Uterus (tissue), 4 donors: Measurements from ENCODE around the gene STK39. TPM values are rescaled to one million over a fixed set of nuclear protein-coding genes. Genes with fewer than 3 reads are reported as not detected.

ENCODE experiments used
- DNase-seq, 2 donors: peaks; one replicate each; pipeline ENCODE4 v3.0.0-alpha.2; 2019 to 2020
- H3K27ac ChIP-seq, 2 donors: fragments of 200-600 bp; sonication (generic); 1 replicate in 1 of 2; 2 replicates in 1 of 2; pipeline ENCODE4 v1.5.1; 2016 to 2018
- H3K27me3 ChIP-seq, 2 donors: fragments of 200-600 bp; sonication (generic); one replicate each; pipeline ENCODE4 v1.5.1; 2018 to 2019; ENCODE audit warnings: control low read depth in 1 of 2
- H3K36me3 ChIP-seq, 2 donors: fragments of 200-600 bp; sonication (generic); one replicate each; pipeline ENCODE4 v1.5.1; 2019; ENCODE audit warnings: control low read depth in 1 of 2
- H3K4me1 ChIP-seq, 2 donors: fragments of 200-600 bp; sonication (generic); one replicate each; pipeline ENCODE4 v1.5.1; 2018 to 2019; ENCODE audit warnings: control low read depth in 1 of 2
- H3K4me3 ChIP-seq, 2 donors: fragments of 200-600 bp; sonication (generic); 1 replicate in 1 of 2; 2 replicates in 1 of 2; pipeline ENCODE4 v1.5.1; 2018 to 2019; ENCODE audit warnings: mild to moderate bottlenecking in 1 of 2
- H3K9me3 ChIP-seq, 2 donors: fragments of 200-600 bp; sonication (generic); one replicate each; pipeline ENCODE4 v1.5.1; 2019; ENCODE audit warnings: control low read depth in 1 of 2
- CTCF ChIP-seq, 4 experiments: fragments of 200-600 bp in 2 of 4; fragments of 450-650 bp in 2 of 4; sonication (generic) in 2 of 4; IDR thresholded peaks; one replicate each; pipeline ENCODE4 v1.5.1; 2016 to 2019; ENCODE audit warnings: antibody characterized with exemption in 4 of 4, mild to moderate bottlenecking in 2 of 4, moderate library complexity in 1 of 4
- POLR2A ChIP-seq, 2 donors: fragments of 450-650 bp; IDR thresholded peaks; one replicate each; pipeline ENCODE4 v1.6.1; 2016; ENCODE audit warnings: antibody characterized with exemption in 2 of 2, mild to moderate bottlenecking in 1 of 2, moderate library complexity in 1 of 2
- intact Hi-C: fragments of 100-400 bp; cut with DNase I; formaldehyde crosslinking; loops from one replicate; pipeline ENCODE4 v1.15.1; 2023; ENCODE audit warnings: low total_unique reads
- total RNA-seq, 4 donors: library from RNA; depleted of rRNA in 3 of 4; stranded (reverse); fragments of >200 nt in 3 of 4; gene quantifications; one replicate each; pipeline versions ENCODE4 v1.1.0 to v1.2.4, GENCODE V29; 2014 to 2023
- donor health status: DM: yes; HTN: yes; CAD: no.

Gene STK39
- total RNA-seq, 4 donors from 2014 or later: 5.0 to 23.6 (median 9.8) TPM

- intact Hi-C loops: no loop called here
- no peak for TF ChIP-seq POLR2A (IDR thresholded peaks at IDR 0.05)
- no peak for TF ChIP-seq CTCF (IDR thresholded peaks at IDR 0.05)
Measured at GRCh38 chr2:168180483-168180882, 66.9 kb downstream of the STK39 start.

GRCh38 chr2:168179592-168179991, 67.8 kb downstream of the STK39 start:
- H3K36me3 ChIP-seq: no peaks in the 10 kb centered on the region
- no peak overlapping the region for H3K4me3 ChIP-seq
- no peak overlapping the region for H3K27ac ChIP-seq
- intact Hi-C loops: no loop called here
- no peak for DNase-seq
- H3K9me3 ChIP-seq: no peaks in the 10 kb centered on the region
- H3K27me3 ChIP-seq: no peaks in the 10 kb centered on the region
- TF ChIP-seq CTCF (IDR thresholded peaks at IDR 0.05) (no peak), POLR2A (IDR thresholded peaks at IDR 0.05) (no peak)
- H3K4me1 ChIP-seq: no peaks in the 10 kb centered on the region

More at GRCh38 chr2:168180483-168180882, 66.9 kb downstream of the STK39 start:
- Histone ChIP-seq H3K27ac (no peak overlapping the region), H3K9me3 (no peaks in the 10 kb centered on the region), H3K27me3 (no peaks in the 10 kb centered on the region), H3K36me3 (no peaks in the 10 kb centered on the region), H3K4me1 (no peaks in the 10 kb centered on the region), H3K4me3 (no peak overlapping the region)
- no peak for DNase-seq

- no peak for DNase-seq
- intact Hi-C loops: no loop called here
- Histone ChIP-seq H3K36me3 (no peaks in the 10 kb centered on the region), H3K4me3 (no peak overlapping the region), H3K9me3 (no peaks in the 10 kb centered on the region), H3K4me1 (no peaks in the 10 kb centered on the region), H3K27me3 (no peaks in the 10 kb centered on the region), H3K27ac (no peak overlapping the region)
- TF ChIP-seq POLR2A (IDR thresholded peaks at IDR 0.05): no peak
- no peak for TF ChIP-seq CTCF (IDR thresholded peaks at IDR 0.05)
Measured at GRCh38 chr2:168178520-168179324, 68.7 kb downstream of the STK39 start.

- TF ChIP-seq POLR2A (IDR thresholded peaks at IDR 0.05) (no peak), CTCF (IDR thresholded peaks at IDR 0.05) (no peak)
- Histone ChIP-seq H3K36me3 (no peaks in the 10 kb centered on the region), H3K4me1 (no peaks in the 10 kb centered on the region), H3K4me3 (no peak overlapping the region), H3K27me3 (no peaks in the 10 kb centered on the region), H3K9me3 (no peaks in the 10 kb centered on the region), H3K27ac (no peak overlapping the region)
- DNase-seq: no peak
- intact Hi-C loops: no loop called here
Measured at GRCh38 chr2:168176402-168176801, 71.0 kb downstream of the STK39 start.

- TF ChIP-seq CTCF (IDR thresholded peaks at IDR 0.05) (no peak), POLR2A (IDR thresholded peaks at IDR 0.05) (no peak)
- intact Hi-C loops: no loop called here
- H3K27ac ChIP-seq: no peak overlapping the region
Measured at GRCh38 chr2:168175469-168175868, 71.9 kb downstream of the STK39 start.

More at GRCh38 chr2:168175469-168175868, 71.9 kb downstream of the STK39 start:
- no peak for DNase-seq
- H3K4me3 ChIP-seq: no peak overlapping the region
- no peaks in the 10 kb centered on the region for H3K36me3 ChIP-seq
- H3K9me3 ChIP-seq: no peaks in the 10 kb centered on the region
- no peaks in the 10 kb centered on the region for H3K27me3 ChIP-seq
- no peaks in the 10 kb centered on the region for H3K4me1 ChIP-seq
